ENCODE results near the gene LPXN.

LPXN gene

GRCh38 chr11:58511636-58512035, 64.0 kb downstream of the LPXN start:
- TF ChIP-seq CTCF (conservative IDR thresholded peaks at IDR 0.05): no peak
- H3K27ac ChIP-seq: no peak overlapping the region

- no peak for TF ChIP-seq CTCF (conservative IDR thresholded peaks at IDR 0.05)
- no peak overlapping the region for H3K27ac ChIP-seq
Observed at GRCh38 chr11:58509748-58510147, 65.9 kb downstream of the LPXN start.

- no peak for TF ChIP-seq CTCF (conservative IDR thresholded peaks at IDR 0.05)
- no peak overlapping the region for H3K27ac ChIP-seq
Observed at GRCh38 chr11:58508814-58509213, 66.8 kb downstream of the LPXN start.

- no peak within 1 kb of the TSS for H3K27ac ChIP-seq
- no peak for TF ChIP-seq CTCF (conservative IDR thresholded peaks at IDR 0.05)
Observed at GRCh38 chr11:58508005-58508404, 67.7 kb downstream of the LPXN start, which contains the start of gene OR5B21. Gene OR5B21, minus strand, starts transcription at chr11:58508105. Its CDS starts 0 bp downstream, at chr11:58508105.

- TF ChIP-seq CTCF (conservative IDR thresholded peaks at IDR 0.05): no peak
Observed at GRCh38 chr11:58507355-58507754, 68.3 kb downstream of the LPXN start.

GRCh38 chr11:58506935-58507334, 68.7 kb downstream of the LPXN start:
- no peak for TF ChIP-seq CTCF (conservative IDR thresholded peaks at IDR 0.05)
- no peak overlapping the region for H3K27ac ChIP-seq

More at GRCh38 chr11:58507355-58507754, 68.3 kb downstream of the LPXN start:
- H3K27ac ChIP-seq: no peak overlapping the region

GRCh38 chr11:58505849-58506248, 69.8 kb downstream of the LPXN start:
- H3K27ac ChIP-seq: no peak overlapping the region
- no peak for TF ChIP-seq CTCF (conservative IDR thresholded peaks at IDR 0.05)

Data from VCaP (cell line).